ENCODE data around the gene TMC3. TPM values are rescaled to one million over a fixed set of nuclear protein-coding genes. Genes with fewer than 3 reads are reported as not detected.
"Not testable (repeated sequence)": the region's sequence is repeated elsewhere in the genome, so short reads cannot be mapped to it uniquely, and the experiment has no call there.

TMC3 gene
- total RNA-seq, 4 donors from 2014 or later, result 0.32 TPM; not detected in 3

DNA sequence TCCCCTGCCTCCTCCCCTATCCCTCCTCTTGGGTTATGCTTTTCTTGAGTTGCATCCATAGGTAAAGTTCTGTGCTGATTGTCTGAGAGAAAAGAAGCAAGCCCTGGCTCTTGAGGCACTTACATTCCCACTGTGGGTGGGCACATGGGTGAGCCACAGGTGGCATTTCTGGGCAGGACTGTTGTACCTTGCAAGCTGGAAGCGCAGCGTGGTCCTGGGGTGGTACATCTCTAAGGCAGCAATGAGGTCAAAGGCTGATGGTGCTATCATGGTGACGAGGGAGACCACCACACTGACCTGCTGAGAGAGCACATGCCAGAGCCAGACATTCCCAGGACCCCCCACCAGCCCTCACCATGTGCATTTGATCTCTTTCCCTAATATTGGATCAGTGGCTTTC, 24.7 kb downstream of the TMC3 start:
- ATAC-seq (ENCODE audit: low FRiP score) (no peak), DNase-seq (ENCODE audit: low spot score) (no peak)
- TF ChIP-seq, protein P1, sequence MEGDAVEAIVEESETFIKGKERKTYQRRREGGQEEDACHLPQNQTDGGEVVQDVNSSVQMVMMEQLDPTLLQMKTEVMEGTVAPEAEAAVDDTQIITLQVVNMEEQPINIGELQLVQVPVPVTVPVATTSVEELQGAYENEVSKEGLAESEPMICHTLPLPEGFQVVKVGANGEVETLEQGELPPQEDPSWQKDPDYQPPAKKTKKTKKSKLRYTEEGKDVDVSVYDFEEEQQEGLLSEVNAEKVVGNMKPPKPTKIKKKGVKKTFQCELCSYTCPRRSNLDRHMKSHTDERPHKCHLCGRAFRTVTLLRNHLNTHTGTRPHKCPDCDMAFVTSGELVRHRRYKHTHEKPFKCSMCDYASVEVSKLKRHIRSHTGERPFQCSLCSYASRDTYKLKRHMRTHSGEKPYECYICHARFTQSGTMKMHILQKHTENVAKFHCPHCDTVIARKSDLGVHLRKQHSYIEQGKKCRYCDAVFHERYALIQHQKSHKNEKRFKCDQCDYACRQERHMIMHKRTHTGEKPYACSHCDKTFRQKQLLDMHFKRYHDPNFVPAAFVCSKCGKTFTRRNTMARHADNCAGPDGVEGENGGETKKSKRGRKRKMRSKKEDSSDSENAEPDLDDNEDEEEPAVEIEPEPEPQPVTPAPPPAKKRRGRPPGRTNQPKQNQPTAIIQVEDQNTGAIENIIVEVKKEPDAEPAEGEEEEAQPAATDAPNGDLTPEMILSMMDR (IDR thresholded peaks at IDR 0.05), result no peak

DNA sequence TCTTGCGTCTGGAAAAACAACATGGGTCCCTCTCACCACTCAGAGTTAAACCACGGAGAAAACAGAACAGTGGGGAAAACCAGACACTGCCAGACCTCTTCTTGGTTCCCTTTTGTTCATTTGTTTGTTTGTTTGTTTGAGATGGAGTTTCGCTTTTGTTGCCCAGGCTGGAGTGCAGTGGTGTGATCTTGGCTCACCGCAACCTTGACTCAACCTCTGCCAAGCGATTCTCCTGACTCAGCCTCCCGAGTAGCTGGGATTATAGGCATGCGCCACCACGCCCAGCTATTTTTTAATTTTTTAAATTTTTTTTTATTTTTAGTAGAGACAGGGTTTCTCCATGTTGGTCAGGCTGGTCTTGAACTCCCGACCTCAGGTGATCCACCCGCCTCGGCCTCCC, 25.3 kb downstream of the TMC3 start:
- ATAC-seq (ENCODE audit: low FRiP score); DNase-seq (ENCODE audit: low spot score): not testable (repeated sequence)

DNA sequence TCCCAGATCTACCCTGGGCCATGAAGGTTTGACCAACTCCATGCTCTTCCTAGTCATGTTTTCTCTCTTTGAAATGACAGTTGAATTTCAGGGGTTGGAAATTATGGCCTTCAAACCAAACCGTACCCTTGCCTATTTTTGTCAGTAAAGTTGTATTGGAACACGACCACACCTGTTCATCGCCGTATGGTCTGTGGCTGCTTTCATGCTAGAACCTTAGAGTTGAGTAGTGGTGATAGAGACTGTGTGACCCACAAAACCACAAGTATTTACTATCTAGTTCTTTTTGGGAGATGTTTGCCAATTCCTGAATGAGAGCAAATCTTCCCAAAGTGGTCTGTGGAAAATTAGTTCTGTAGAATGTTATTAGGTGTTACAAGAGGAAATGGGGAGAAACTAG, 26.1 kb downstream of the TMC3 start:
- TF ChIP-seq, protein P1 (IDR thresholded peaks at IDR 0.05), result no peak
- DNase-seq (ENCODE audit: low spot score) (no peak), ATAC-seq (ENCODE audit: low FRiP score) (no peak)

DNA sequence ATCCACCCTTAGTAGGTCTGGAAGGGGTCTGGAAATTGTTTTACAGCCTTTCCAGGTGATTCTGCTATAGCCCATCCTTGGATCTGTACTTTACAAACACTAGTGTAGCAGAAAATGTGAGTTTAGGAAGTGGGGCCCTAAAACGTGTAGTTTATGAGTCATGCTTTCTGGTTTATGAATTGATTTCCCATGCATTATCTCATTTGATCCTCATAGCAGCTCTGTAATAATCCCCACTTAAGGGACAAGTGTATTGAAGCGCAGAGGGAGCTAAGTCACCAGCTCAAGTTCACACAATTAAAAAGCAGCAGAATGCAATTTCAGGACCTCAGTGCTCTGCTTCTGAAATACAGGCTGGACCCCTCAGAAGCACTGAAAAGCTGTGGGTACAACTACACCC, 27.4 kb downstream of the TMC3 start:
- ATAC-seq (ENCODE audit: low FRiP score) (no peak), DNase-seq (ENCODE audit: low spot score) (no peak)
- TF ChIP-seq, protein P1 (IDR thresholded peaks at IDR 0.05), result no peak

DNA sequence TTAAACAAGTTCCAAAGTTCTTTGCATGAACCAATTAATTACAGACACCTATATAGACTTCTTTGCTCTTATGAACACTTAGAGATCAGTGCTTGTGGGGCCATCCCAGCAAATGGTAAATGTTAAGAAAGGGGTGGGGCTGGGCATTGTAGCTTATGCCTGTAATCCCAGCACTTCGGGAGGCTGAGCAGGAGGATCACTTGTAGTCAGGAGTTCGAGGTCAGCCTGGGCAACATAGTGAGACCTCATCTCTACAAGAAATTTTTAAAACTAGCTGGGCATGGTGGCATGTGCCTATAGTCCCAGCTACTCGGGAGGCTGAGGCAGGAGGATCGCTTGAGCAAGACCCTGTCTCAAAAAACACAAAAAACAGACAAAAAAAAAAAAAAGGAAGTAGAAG, 30.6 kb downstream of the TMC3 start:
- TF ChIP-seq, protein P1 (IDR thresholded peaks at IDR 0.05), result no peak
- ATAC-seq (ENCODE audit: low FRiP score) (no peak), DNase-seq (ENCODE audit: low spot score) (no peak)

DNA sequence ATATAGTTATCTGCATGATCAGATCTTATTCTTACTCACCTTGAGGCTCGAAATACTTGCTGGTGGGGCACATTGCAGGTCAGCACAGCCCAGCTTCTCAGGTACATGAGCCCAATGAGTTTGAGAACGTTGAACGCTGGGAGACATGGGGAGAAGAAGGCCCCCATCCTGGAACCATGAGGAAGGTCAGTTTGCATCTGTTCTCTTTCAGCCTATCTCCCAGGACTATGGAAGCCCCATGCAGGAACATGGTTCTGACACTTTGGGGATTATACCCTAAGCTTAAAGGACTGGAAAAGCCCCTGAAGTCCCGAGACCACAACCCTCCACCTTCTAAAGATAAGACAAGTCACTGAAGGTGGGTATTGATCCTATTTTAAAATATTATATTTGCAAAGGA, 32.7 kb downstream of the TMC3 start:
- ATAC-seq (ENCODE audit: low FRiP score) (no peak), DNase-seq (ENCODE audit: low spot score) (no peak)
- TF ChIP-seq, protein P1 (IDR thresholded peaks at IDR 0.05), result no peak

DNA sequence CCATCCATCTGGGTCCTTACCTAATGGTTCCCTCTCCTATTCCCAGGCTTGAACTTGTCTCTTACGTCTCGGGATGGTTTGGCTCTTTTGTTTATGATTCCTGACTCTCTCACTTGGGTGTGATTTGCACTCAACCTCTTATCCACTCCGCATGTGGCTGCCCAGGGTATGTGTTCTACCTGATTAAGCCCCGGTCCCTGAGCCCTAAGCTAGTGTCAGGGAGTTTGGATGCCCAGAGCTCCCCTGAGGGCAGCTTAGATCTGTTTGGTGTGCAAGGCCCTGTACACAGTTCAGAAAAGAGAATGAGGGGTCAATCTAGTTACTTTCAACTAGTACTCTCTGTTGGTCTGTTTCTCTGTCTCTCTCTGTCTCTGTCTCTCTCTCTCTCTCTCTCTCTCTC, 34.2 kb downstream of the TMC3 start:
- DNase-seq (ENCODE audit: low spot score) (no peak), ATAC-seq (ENCODE audit: low FRiP score) (no peak)
- TF ChIP-seq, protein P1 (IDR thresholded peaks at IDR 0.05), result no peak

DNA sequence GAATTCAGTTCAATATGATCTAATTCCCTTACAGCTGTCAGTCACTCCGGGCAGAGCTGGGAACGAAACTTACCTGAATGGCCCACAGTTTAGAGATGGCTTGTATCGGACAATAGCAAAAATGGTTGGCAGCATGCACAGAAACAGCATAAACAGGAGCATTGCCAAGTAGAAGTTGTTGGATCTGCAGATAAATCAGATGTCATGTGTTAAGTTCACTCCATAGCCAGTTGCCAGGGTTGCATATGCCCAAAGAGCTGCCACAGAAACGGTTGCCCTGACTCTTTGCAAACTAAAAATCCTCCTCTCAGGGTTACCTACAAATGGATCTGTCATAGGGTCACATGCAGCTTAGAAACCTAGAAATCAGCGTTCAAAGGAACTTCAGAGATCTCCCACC, 34.7 kb downstream of the TMC3 start:
- TF ChIP-seq, protein P1 (IDR thresholded peaks at IDR 0.05), result no peak
- DNase-seq (ENCODE audit: low spot score) (no peak), ATAC-seq (ENCODE audit: low FRiP score) (no peak)
